H9 (cell line): ENCODE data around the gene C10orf105. TPM values are rescaled to one million over a fixed set of nuclear protein-coding genes. Genes with fewer than 3 reads are reported as not detected.

Source experiments
- DNase-seq: peaks from one replicate; pipeline ENCODE4 v3.0.0-alpha.2; 2017
- H2AFZ ChIP-seq: one replicate; pipeline ENCODE4 v1.6.1; 2013; ENCODE audit warnings: mild to moderate bottlenecking, low read length, control low read depth, moderate library complexity
- H2AK5ac ChIP-seq: 2 replicates; pipeline ENCODE4 v1.6.1; 2013; ENCODE audit warnings: low read length, control low read depth, mixed read lengths; ENCODE audit not compliant: insufficient read length
- H2BK120ac ChIP-seq: one replicate; pipeline ENCODE4 v1.6.1; 2013; ENCODE audit warnings: low read depth, mild to moderate bottlenecking, low read length, control low read depth, inconsistent platforms; ENCODE audit not compliant: poor library complexity, severe bottlenecking
- H2BK12ac ChIP-seq: 2 replicates; pipeline ENCODE4 v1.6.1; 2013; ENCODE audit warnings: low read length, control low read depth, mixed read lengths, low read depth; ENCODE audit not compliant: insufficient read length
- H2BK15ac ChIP-seq: 2 replicates; pipeline ENCODE4 v1.6.1; 2013; ENCODE audit warnings: low read depth, low read length, control low read depth
- H2BK20ac ChIP-seq: one replicate; pipeline ENCODE4 v1.6.1; 2013; ENCODE audit warnings: low read depth, mild to moderate bottlenecking, low read length, control low read depth, inconsistent platforms; ENCODE audit not compliant: poor library complexity, severe bottlenecking
- H2BK5ac ChIP-seq: 2 replicates; pipeline ENCODE4 v1.6.1; 2013; ENCODE audit warnings: low read length, control low read depth, mixed read lengths; ENCODE audit not compliant: insufficient read length
- H3K14ac ChIP-seq: 2 replicates; pipeline ENCODE4 v1.6.1; 2013; ENCODE audit warnings: low read length, control low read depth; ENCODE audit not compliant: insufficient read depth
- H3K18ac ChIP-seq: 2 replicates; pipeline ENCODE4 v1.6.1; 2013; ENCODE audit warnings: low read depth, mild to moderate bottlenecking, mixed read lengths, low read length, control low read depth; ENCODE audit not compliant: insufficient read length
- H3K23ac ChIP-seq: 2 replicates; pipeline ENCODE4 v1.6.1; 2013; ENCODE audit warnings: low read length, control low read depth, mixed read lengths, low read depth; ENCODE audit not compliant: insufficient read length
- H3K23me2 ChIP-seq: 2 replicates; pipeline ENCODE4 v1.6.1; 2013; ENCODE audit warnings: low read depth, mild to moderate bottlenecking, mixed read lengths, low read length, control low read depth; ENCODE audit not compliant: insufficient read length, poor library complexity, severe bottlenecking
- H3K27ac ChIP-seq: 2 replicates; pipeline ENCODE4 v1.5.1; 2013; ENCODE audit warnings: low read length, control low read depth, mixed read lengths, low read depth; ENCODE audit not compliant: insufficient read length
- H3K27me3 ChIP-seq: 2 replicates; pipeline ENCODE4 v1.6.1; 2013; ENCODE audit warnings: low read length, control low read depth, inconsistent platforms; ENCODE audit not compliant: insufficient read depth
- H3K4ac ChIP-seq: 2 replicates; pipeline ENCODE4 v1.6.1; 2013; ENCODE audit warnings: low read depth, mild to moderate bottlenecking, control low read depth, inconsistent platforms, low read length, moderate library complexity
- H3K4me1 ChIP-seq: 2 replicates; pipeline ENCODE4 v1.6.1; 2013; ENCODE audit warnings: low read length, control low read depth, inconsistent platforms; ENCODE audit not compliant: insufficient read depth
- H3K4me2 ChIP-seq: 2 replicates; pipeline ENCODE4 v1.6.1; 2013; ENCODE audit warnings: low read length, control low read depth, mixed read lengths; ENCODE audit not compliant: insufficient read length, insufficient read depth
- H3K56ac ChIP-seq: 2 replicates; pipeline ENCODE4 v1.6.1; 2013; ENCODE audit warnings: low read depth, mild to moderate bottlenecking, mixed read lengths, low read length, control low read depth; ENCODE audit not compliant: insufficient read length
- H3K79me1 ChIP-seq: 2 replicates; pipeline ENCODE4 v1.6.1; 2013; ENCODE audit warnings: low read depth, mild to moderate bottlenecking, moderate library complexity, low read length, control low read depth, inconsistent platforms; ENCODE audit not compliant: insufficient read depth, poor library complexity, severe bottlenecking
- H3K79me2 ChIP-seq: 2 replicates; pipeline ENCODE4 v1.6.1; 2013; ENCODE audit warnings: low read length, control low read depth, inconsistent platforms; ENCODE audit not compliant: insufficient read depth
- H3K9ac ChIP-seq: 2 replicates; pipeline ENCODE4 v1.6.1; 2013; ENCODE audit warnings: low read length, control low read depth, mixed read lengths; ENCODE audit not compliant: insufficient read length; ENCODE audit errors: extremely low read depth
- H3K9me3 ChIP-seq: one replicate; pipeline ENCODE4 v1.6.1; 2013; ENCODE audit warnings: low read depth, low read length, inconsistent platforms; ENCODE audit not compliant: control insufficient read depth
- H3T11ph ChIP-seq: one replicate; pipeline ENCODE4 v1.6.1; 2013; ENCODE audit warnings: mild to moderate bottlenecking, low read length, control low read depth, inconsistent platforms
- H4K20me1 ChIP-seq: one replicate; pipeline ENCODE4 v1.6.1; 2013; ENCODE audit not compliant: control insufficient read depth, insufficient read length, insufficient read depth
- H4K5ac ChIP-seq: 2 replicates; pipeline ENCODE4 v1.6.1; 2013; ENCODE audit warnings: low read depth, mild to moderate bottlenecking, mixed read lengths, low read length, control low read depth; ENCODE audit not compliant: insufficient read length
- H4K8ac ChIP-seq: replicated peaks from 2 replicates; pipeline ENCODE4 v1.6.1; 2013; ENCODE audit warnings: low read length, control low read depth, mixed read lengths, low read depth; ENCODE audit not compliant: insufficient read length
- H4K91ac ChIP-seq: 2 replicates; pipeline ENCODE4 v1.6.1; 2013; ENCODE audit warnings: low read depth, mild to moderate bottlenecking, moderate library complexity, mixed read lengths, low read length, control low read depth; ENCODE audit not compliant: insufficient read length
- H3K27ac Mint-ChIP-seq, 3 experiments: 2 replicates in 2 of 3; 3 replicates in 1 of 3; pipeline ENCODE4 v1.8.0; 2020 to 2021; ENCODE audit warnings: mixed read lengths in 3 of 3, mild to moderate bottlenecking in 1 of 3, moderate library complexity in 1 of 3
- H3K27me3 Mint-ChIP-seq: 2 replicates; pipeline ENCODE4 v1.8.0; 2021; ENCODE audit warnings: low read depth, mild to moderate bottlenecking, moderate library complexity, mixed read lengths
- H3K36me3 Mint-ChIP-seq, 3 experiments: 2 replicates in 2 of 3; 3 replicates in 1 of 3; pipeline ENCODE4 v1.8.0; 2020 to 2021; ENCODE audit warnings: low read depth in 3 of 3, mixed read lengths in 3 of 3; ENCODE audit not compliant: insufficient read depth in 1 of 3
- H3K4me1 Mint-ChIP-seq, 2 experiments: 2 replicates each; pipeline ENCODE4 v1.8.0; 2020; ENCODE audit warnings: mixed read lengths in 2 of 2
- H3K4me3 Mint-ChIP-seq, 2 experiments: 2 replicates in 1 of 2; 3 replicates in 1 of 2; pipeline ENCODE4 v1.8.0; 2020 to 2021; ENCODE audit warnings: mild to moderate bottlenecking in 2 of 2, mixed read lengths in 2 of 2, moderate library complexity in 1 of 2
- H3K9me3 Mint-ChIP-seq, 2 experiments: 2 replicates in 1 of 2; 3 replicates in 1 of 2; pipeline ENCODE4 v1.8.0; 2020; ENCODE audit warnings: mild to moderate bottlenecking in 2 of 2, mixed read lengths in 2 of 2, moderate library complexity in 1 of 2
- CTCF ChIP-seq: fragments of 200-600 bp; sonication (generic); conservative IDR thresholded peaks from 3 replicates; pipeline ENCODE4 v1.8.0; 2021; ENCODE audit warnings: antibody characterized with exemption, mild to moderate bottlenecking
- WGBS: extraction: QIAGEN DNeasy Blood & Tissue Kit; methylation state at CpG from one replicate; pipeline ENCODE4 v1.1.7; 2013; ENCODE audit warnings: missing lambda C conversion rate, low lambda C conversion rate, mixed read lengths; ENCODE audit not compliant: insufficient read length; ENCODE audit errors: extremely low coverage; 5-methylcytosine and 5-hydroxymethylcytosine counted together
- total RNA-seq: library from RNA; stranded (reverse); gene quantifications from 2 replicates; pipeline ENCODE4 v1.2.1, GENCODE V29; 2021

The C10orf105 gene
- total RNA-seq, 1 experiment from 2014 or later: 0.26 TPM

DNA sequence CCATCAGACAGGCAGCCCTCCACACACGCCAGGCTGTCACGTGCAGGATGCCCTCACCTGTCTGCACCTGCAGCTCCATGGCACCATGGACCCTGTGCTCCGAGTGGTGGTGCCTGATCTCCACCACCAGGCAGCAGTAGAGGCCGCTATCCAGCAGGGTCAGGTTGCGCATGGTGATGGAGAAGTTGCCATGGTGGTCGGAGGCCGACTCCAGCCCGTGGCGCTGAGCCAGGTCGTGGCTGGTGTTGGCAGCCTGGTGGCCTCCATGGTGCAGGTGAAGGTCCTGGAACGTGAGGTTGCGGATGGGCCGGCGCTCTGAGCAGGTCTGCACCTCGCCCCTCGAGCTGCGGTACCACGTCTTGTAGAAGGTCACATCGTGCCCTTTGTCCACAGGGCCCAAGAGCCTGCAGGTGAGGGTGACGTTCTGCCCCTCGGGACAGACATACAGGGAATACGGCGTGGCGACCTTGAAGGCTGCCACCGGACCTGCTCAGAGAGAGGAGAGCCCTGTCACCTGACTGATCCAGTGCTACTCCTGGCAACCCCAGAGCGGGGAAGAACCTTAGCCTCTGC, 42.0 kb upstream of the C10orf105 start:
- Histone ChIP-seq H4K8ac (no peak overlapping the region), H3K79me1 (no peaks in the 10 kb centered on the region), H2AFZ (no peak overlapping the region), H2BK15ac (no peak overlapping the region), H2BK20ac (no peak overlapping the region), H3K14ac (no peak overlapping the region), H4K20me1 (no peaks in the 10 kb centered on the region), H3K23me2 (no peaks in the 10 kb centered on the region), H3K79me2 (no peaks in the 10 kb centered on the region), H3K4me1 (no peaks in the 10 kb centered on the region), H4K91ac (no peak overlapping the region), H3K27me3 (no peaks in the 10 kb centered on the region), H3K23ac (no peak overlapping the region), H3K9ac (no peak overlapping the region), H3K56ac (no peak overlapping the region), H4K5ac (no peak overlapping the region), H3T11ph (no peak overlapping the region), H3K18ac (no peak overlapping the region), H3K27ac (no peak overlapping the region), H2AK5ac (no peak overlapping the region), H2BK12ac (no peak overlapping the region), H3K4ac (no peak overlapping the region), H2BK5ac (no peak overlapping the region), H3K4me2 (no peak overlapping the region), H2BK120ac (no peak overlapping the region), H3K9me3 (no peaks in the 10 kb centered on the region)
- H3K4me1 Mint-ChIP-seq: peaks cover 11 to 12% of the 10 kb centered on the region in 2 experiments
- H3K9me3 Mint-ChIP-seq: no peaks in the 10 kb centered on the region; a peak in 1 of 5 replicates
- H3K27ac Mint-ChIP-seq: no peak overlapping the region
- no peaks in the 10 kb centered on the region for H3K36me3 Mint-ChIP-seq
- H3K4me3 Mint-ChIP-seq: no peak overlapping the region
- TF ChIP-seq CTCF: peak; percentile 58
- H3K27me3 Mint-ChIP-seq: peaks cover 6% of the 10 kb centered on the region
- WGBS: no CpG with 5 or more reads among the region's 26 CpGs
- peak; percentile 70 for DNase-seq
